Uterus (tissue), 2 donors: ENCODE data around the gene BTBD9.

ENCODE experiments used
- POLR2A ChIP-seq, 2 donors: fragments of 450-650 bp; IDR thresholded peaks; one replicate each; pipeline ENCODE4 v1.6.1; 2016; ENCODE audit warnings: antibody characterized with exemption in 2 of 2, mild to moderate bottlenecking in 1 of 2, moderate library complexity in 1 of 2
- TF ChIP-seq, protein P1 (sequence below), 4 experiments: fragments of 200-600 bp in 2 of 4; fragments of 450-650 bp in 2 of 4; sonication (generic) in 2 of 4; IDR thresholded peaks; one replicate each; pipeline ENCODE4 v1.5.1; 2016 to 2019; ENCODE audit warnings: antibody characterized with exemption in 4 of 4, mild to moderate bottlenecking in 2 of 4, moderate library complexity in 1 of 4

- no peak for TF ChIP-seq POLR2A (IDR thresholded peaks at IDR 0.05)
- TF ChIP-seq, protein P1, sequence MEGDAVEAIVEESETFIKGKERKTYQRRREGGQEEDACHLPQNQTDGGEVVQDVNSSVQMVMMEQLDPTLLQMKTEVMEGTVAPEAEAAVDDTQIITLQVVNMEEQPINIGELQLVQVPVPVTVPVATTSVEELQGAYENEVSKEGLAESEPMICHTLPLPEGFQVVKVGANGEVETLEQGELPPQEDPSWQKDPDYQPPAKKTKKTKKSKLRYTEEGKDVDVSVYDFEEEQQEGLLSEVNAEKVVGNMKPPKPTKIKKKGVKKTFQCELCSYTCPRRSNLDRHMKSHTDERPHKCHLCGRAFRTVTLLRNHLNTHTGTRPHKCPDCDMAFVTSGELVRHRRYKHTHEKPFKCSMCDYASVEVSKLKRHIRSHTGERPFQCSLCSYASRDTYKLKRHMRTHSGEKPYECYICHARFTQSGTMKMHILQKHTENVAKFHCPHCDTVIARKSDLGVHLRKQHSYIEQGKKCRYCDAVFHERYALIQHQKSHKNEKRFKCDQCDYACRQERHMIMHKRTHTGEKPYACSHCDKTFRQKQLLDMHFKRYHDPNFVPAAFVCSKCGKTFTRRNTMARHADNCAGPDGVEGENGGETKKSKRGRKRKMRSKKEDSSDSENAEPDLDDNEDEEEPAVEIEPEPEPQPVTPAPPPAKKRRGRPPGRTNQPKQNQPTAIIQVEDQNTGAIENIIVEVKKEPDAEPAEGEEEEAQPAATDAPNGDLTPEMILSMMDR (IDR thresholded peaks at IDR 0.05): no peak
Observed at GRCh38 chr6:38191418-38191817, 448.3 kb downstream of the BTBD9 start.
